GM18867 (cell line): ENCODE data around the gene ASIC2.
"Not testable (repeated sequence)": the region's sequence is repeated elsewhere in the genome, so short reads cannot be mapped to it uniquely, and the experiment has no call there.

ENCODE experiments used
- ATAC-seq: cut with Tn5 transposase; IDR thresholded peaks from one replicate; pipeline ENCODE4 v1.9.1; 2021; ENCODE audit warnings: mild to moderate bottlenecking, moderate library complexity; ENCODE audit not compliant: unreplicated experiment

ASIC2 gene

GRCh38 chr17:32992321-32993033, 300.6 kb downstream of the ASIC2 start:
- ATAC-seq, result no peak

GRCh38 chr17:32988481-32989101, 304.5 kb downstream of the ASIC2 start:
- ATAC-seq, result no peak

GRCh38 chr17:32987868-32988267, 305.2 kb downstream of the ASIC2 start:
- not testable (repeated sequence) for ATAC-seq

- ATAC-seq, result not testable (repeated sequence)
These were observed 305.7 kb downstream of the ASIC2 start for GRCh38 chr17:32987453-32987805.

- ATAC-seq, result no peak
These were observed 307.9 kb downstream of the ASIC2 start for GRCh38 chr17:32985050-32985756.

GRCh38 chr17:32981611-32982010, 311.5 kb downstream of the ASIC2 start:
- ATAC-seq, result not testable (repeated sequence)

- no peak for ATAC-seq
These were observed 312.9 kb downstream of the ASIC2 start for GRCh38 chr17:32980230-32980629.

- no peak for ATAC-seq
These were observed 316.5 kb downstream of the ASIC2 start for GRCh38 chr17:32976605-32977004.

- ATAC-seq, result no peak
These were observed 317.0 kb downstream of the ASIC2 start for GRCh38 chr17:32976131-32976530.

- ATAC-seq, result no peak
These were observed 321.9 kb downstream of the ASIC2 start for GRCh38 chr17:32971171-32971570.

- ATAC-seq, result no peak
These were observed 322.8 kb downstream of the ASIC2 start for GRCh38 chr17:32970281-32970680.

- not testable (repeated sequence) for ATAC-seq
These were observed 323.9 kb downstream of the ASIC2 start for GRCh38 chr17:32969231-32969630.

GRCh38 chr17:32964541-32964940, 328.6 kb downstream of the ASIC2 start:
- no peak for ATAC-seq
